HuH-7 (cell line): Measurements from ENCODE around the gene SLC27A3.
"Not testable (repeated sequence)": the region's sequence is repeated elsewhere in the genome, so short reads cannot be mapped to it uniquely, and the experiment has no call there.

Experiments used
- DNase-seq: peaks from one replicate; pipeline ENCODE4 v3.0.0; 2011; ENCODE audit warnings: low spot score

SLC27A3 gene

DNA sequence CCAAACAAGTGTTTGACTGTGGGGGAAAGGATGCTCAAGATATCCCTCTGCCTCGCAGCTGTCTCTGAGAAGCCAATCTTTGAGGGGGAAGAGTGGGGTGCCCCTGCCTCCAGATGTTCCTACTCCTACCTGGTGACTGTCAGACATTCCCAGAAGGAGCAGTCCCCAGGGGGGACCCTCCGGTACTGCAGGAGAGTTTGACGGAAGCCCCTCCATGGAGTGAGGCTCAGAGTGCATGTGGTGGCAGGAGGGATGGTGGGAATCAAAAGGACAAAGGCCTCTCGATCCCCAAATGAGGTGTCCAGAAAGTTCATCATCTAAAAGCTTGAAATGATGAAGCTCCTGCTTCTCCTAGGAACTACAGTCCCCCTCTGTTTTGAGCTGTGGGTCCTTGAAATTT, 5.3 kb downstream of the SLC27A3 start:
- no peak for DNase-seq

DNA sequence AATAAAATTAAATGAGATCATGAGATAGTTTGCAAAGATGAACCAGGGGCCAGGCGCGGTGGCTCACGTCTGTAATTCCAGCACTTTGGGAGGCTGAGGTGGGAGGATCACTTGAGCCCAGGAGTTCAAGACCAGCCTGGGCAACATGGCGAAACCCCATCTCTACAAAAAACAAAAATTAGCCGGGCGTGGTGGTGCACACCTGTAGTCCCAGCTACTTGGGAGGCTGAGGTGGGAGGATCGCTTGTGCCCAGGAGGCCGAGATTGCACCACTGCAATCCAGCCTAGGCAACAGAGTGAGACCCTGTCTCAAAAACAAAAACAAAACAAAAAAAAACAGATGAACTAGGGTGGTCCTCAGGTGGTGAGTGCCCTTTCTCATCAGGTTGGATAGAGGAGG, 7.4 kb downstream of the SLC27A3 start:
- not testable (repeated sequence) for DNase-seq

DNA sequence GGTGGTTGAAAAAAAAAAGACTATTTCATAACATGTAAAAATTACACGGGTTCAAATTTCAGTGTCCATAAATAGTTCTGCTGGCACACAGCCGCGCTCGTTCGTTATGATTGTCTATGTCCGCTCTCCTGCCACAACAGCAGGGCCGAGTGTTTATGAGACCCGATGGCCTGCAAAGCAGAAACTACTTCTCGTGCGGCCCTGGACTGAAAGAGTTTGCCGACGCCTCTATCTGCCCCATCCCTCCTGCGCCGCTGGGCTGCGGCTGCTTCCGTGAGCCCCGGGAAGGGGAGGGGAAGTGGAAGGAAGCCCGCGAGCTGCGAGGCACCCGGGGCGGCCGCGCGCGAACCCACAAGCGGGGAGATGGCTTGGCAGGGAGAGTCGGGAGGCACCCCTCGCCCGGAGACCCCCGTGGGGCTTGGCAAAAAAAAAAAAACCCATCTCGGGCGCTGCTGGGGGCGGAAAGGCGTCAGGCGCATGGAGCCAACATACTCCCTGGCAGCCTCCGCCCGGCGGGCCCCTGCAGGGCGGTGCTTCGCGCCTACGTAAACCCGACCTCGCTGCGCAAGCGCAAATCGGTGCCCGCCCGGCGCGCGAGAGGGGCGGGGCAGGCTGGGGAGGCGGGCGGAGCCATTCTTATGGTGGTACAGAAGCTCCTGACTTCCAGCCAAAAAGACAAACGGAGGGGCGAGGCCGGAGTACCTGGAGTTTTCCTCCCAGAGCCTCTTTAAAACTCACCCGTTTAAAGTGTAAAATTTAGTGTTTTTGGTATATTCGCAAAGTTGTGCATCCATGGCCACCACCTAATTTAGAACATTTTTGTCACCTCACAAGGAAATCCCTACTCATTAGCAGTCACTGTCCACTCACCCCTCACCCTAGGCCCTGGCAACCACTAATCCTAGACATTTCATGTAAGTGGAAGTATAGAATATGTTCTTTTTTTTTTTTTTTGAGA, 8.3 kb downstream of the SLC27A3 start:
- peak; percentile 99 for DNase-seq

DNA sequence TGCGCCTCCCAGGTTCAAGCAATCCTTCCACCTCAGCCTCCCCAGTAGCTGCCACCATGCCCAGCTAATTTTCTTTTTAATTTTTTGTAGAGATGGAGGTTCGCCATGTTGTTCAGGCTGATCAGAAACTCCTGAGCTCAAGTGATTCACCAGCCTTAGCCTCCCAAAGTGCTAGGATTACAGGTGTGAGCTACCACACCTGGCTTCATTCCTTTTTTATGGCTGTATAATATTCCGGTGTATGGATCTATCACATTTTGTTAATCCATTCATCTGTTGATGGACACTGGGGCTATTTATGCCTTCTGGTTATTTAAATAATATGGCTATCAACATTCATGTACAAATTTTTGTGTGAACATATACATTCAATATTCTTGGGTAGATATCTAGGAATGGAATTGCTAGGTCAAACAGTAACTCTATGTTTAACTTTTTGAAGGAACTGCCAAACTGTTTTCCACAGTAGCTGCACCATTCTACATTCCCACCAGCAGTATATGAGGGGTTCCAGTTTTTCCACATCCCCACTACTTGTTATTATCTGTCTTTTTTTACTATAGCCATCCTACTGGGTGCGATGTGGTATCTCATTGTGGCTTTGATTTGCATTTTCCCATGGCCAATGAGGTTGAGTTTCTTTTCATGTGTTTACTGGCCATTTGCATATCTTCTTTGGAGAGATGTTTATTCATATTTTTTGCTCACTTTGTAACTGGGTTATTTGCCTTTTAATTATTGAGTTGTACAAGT, 11.0 kb downstream of the SLC27A3 start:
- DNase-seq = no peak

DNA sequence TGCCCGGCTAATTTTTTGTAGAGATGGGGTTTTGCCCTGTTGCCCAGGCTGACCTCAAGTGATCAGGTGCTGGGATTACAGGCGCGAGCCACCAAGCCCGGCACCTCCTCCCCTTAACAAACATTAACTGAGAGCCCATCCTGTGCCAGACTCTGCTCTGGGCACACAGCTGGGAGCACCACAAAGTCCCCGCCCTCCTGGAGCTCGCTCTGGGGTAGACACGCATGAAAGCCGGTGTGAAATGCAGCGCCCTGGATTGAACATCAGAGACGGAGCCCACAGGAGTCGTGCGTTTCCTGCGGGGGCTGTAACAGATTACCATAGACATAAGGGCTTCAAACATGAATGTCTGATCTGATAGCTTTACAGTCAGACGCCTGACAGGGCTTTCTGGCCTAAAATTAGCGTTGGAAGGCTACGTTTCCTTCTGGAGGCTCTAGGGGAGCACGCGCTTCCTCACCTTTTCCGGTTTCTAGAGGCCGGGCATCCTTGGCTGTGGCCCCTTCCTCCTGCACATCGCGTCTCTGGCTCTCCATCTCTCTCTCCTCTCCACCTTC, 14.3 kb downstream of the SLC27A3 start:
- no peak for DNase-seq

DNA sequence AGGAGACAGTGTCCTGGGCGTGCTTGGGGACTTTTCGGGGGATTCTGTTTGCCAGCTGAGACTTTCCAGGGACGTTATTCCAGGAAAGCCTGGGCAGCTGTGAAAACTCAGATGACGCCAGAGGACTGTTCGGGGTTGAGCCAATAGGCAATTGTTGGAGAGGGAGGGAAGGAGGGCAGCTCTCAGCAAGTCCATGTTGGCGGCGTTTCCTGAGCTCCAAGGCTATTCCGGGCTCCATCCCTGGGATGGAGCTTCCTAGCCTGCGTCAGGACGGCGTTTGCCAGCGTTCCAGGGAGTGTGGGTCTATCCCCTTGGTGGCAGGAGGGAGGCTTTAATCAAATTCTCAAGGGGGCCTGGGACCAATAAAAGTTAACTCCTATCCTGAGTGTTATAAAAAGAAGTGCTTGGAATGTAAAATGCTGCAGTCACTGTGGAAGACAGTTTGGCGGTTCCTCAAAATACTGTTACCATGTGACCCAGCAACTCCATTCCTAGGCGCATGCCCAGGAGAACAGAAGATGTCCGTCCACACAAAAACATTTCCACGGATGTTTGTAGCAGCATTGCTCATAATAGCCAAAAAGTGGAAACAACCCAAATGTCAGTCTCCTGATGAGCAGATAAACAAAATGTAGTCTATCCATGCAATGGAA, 15.2 kb downstream of the SLC27A3 start:
- DNase-seq = no peak

DNA sequence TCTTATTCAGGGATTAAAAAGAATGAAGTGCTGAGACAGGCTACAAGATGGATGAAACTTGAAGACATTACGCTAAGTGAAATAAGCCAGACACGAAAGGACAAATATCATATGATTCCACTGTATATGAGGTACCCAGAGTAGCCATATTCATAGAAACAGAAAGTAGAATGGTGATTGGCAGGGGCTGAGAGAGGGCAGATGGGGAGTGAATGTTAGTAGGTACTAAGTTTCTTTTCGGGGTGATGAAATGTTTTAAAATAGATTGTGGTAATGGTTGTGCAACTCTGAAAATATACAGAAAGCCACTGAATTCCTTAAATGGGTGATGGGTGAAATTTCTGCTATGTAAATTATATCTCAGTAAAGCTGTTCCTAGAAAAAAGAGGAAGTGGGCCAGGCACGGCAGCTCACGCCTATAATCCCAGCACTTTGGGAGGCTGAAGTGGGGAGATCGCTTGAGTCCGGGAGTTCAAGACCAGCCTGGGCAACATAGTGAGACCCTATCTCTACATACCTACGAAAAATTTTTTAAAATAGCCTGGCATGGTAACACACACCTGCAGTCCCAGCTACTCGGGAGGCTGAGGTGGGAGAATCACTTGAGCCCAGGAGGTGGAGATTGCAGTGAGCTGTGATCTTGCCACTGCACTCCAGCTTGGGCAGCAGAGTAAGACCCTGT, 15.9 kb downstream of the SLC27A3 start:
- no peak for DNase-seq

DNA sequence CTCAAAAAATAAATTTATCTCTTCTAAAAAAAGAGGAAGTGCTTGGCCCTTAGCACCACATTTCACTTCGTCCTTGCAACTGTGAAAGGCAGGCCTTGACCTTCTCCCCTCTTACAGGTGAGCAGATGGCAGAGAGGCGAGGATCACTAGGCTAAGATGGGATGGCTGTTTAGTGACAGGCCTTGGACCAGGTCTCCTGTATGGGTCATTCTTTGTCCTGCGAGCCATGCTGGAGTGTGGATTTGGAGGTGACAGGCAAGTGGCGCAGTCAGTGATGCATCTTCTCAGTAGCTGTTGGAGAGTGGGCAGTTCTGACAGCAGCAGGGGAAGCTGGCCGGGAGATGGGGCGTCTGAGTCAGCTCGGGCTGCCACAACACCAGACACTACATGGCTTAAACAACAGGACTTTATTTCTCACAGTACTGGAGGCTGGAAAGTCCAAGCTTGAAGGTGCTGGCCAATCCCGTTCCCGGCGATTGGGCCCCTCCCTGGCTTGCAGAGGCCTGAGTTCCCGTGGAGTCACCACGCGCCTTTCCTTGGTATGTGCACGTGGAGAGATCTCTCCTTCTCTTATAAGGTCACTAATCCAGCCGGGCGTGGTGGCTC, 16.5 kb downstream of the SLC27A3 start:
- no peak for DNase-seq

DNA sequence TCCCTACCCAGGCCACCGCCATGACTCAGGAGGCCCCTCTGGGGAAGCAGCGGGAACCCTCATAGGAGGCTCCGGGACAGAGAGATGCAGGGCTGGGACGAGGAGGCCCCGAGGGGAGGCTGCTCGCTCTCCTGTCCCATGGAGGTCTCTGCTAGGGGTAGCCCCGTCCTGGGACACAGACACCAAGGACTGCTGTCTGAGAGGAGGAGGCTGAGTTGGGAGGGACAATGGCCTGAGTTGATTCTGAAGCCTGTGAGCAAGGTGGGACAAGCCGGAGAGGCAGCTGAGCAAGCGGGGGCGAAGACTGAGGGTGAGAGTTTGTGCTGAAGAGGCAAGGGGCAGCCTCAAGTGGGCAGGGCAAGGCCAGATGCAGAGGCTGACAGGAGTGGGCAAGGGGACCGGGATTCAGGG, 17.4 kb downstream of the SLC27A3 start:
- no peak for DNase-seq

DNA sequence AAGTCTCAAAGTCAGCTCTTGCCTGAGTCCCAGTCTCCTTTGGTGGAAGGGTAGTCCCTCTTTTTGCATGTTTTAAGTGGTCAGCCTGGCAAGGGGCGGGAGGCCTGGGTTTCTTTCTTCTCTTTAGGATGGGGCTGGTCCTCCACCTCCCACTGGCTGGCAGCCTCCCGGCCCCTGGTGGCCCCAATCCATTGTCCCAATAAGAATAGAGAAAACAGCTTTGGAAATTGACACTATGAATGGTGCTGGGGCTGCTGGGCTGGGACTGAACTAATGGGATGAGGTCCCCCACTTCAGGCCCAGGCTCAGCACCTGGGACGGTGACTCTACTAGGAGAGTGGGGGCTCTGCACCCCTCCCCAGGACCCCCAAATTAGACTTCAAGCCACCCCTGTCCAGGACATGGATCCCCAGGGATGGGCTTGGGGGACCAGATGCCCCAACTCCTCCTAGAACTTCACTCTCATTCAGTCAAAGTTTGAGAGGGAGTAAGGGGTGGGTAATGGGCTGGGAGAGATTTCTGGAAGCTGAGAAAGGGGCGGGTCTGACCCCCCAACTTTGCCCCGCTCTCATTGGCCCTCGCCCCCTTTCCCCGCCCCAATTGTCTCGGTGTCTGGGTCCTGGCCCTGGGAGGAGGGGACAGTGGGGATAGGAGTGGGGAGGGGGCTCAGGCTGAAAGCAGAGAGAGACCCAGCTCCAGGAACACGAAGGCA, 18.2 kb downstream of the SLC27A3 start:
- DNase-seq = no peak

DNA sequence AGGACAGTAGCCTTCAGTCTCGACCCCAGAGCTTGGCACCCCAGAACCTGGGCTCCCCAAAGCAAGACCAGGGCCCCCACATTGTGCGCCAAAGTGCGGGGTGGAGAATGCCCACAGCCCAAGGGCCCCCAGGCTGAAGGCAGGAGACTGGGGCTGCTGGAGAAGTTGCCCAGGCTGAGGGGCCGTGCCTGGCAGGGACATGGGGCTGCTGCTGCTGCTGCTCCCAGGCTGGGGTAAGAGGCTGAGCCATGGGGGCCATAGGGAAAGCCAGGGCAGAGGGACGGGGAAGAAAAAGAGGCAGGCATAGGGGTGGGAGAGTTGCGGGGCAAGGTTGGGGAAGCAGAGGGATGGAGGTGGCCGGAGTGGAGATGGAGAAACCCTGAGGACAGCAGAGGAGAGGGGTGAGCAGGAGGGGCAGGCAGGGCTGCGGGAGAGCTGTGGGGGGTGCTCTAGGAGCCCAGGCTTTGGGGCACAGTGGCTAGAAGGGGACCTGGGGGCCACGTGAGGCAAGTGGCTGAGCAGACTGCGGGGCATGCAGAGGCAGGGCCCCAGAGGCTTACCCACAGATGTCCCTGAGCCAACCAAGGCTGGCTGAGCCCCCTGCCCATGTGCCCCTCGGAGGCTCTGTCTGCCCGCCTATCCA, 18.9 kb downstream of the SLC27A3 start:
- DNase-seq = no peak

DNA sequence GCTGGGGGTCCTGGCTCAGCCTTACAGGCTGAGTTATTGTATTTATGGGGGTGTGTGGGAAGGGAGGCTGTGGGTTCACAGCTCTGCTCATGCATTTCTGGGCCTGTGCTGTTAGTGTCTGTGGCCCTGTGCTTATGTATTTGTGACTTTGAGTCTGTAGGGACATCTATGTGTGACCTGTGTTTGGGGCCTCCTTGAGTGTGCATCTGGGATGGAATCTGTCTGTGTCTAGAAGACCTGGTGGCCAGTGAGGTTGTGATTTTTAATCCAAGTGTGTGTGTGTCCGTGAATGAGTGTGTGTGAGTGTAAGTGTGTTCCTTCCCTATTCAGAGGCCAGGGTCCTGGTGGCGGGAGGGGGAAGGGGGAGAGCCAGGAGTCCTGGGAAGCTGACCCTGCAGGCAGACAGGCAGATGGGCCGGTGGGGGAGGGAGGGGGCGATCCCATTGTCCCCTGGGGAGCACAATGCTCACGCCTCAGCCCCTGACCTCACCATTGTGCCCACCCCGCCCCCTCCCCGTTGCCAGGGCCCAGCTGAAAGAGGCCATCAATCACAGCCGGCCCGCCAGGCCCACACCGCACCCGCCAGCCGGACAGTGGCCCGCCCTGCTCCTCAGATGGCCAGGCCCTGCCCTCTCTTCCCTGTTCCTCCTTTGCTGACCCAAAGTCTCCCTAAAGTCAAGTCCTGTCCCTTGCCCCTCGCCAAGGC, 19.6 kb downstream of the SLC27A3 start:
- no peak for DNase-seq

DNA sequence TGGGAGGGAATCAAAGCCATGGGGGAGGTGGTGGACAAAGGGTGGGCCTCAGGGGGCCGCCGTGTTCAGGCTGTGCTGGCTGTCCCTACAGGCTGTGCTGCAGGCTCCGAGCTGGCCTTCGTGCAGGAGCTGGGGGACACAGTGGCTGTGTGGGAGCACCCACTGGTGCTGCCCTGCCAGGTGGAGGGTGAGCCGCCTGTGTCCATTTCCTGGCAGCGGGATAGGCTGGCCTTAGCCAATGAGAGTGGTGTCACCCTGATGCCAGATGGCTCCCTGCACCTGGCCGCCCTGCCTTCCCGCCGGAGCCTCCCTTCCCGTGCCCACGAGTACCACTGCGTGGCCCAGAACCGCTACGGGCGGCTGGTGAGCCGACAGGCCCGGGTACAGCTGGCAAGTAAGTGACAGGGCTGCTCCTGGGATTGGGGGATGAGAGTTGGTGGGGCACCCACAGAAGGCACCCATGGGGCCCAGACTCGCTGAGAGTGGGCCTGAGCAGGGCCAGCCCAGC, 20.2 kb downstream of the SLC27A3 start:
- DNase-seq = no peak

DNA sequence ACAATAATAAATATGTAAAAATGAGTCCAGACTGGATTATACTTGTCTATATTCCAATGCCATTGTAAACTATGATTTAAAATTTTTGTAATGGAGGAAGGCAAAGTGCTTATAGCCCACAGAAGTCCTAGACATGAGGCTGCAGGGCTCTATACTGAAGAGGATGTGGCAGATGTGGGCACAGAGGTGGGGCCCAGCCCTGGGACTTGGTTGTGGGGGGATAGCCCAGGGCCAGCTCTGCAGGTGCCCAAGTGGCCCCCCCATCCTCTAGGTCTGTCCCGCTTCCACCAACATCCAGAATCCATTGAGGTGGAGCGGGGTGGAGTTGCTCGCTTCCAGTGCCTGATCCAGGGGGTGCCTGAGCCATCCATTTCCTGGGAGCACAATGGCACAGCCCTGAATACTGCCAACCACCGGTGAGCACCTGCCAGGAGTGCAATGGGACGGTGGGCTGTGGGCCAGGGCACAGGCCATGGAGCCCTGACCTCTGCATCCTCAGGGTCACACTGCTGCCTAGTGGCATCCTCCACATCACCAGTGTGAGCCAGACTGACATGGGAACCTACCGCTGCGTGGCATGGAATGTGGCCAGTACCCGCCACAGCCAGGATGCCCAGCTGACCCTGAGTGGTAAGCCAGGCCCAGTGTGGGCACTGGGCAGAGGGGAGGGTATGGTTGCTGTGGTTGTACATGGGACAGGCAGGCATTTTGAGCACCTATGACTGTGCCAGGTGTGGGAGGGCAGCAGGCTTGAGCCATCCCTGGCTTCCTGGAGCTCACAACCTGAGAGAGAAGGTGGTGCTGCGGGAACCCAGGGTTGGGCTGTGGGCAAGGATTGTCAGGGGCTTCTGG, 21.0 kb downstream of the SLC27A3 start:
- no peak for DNase-seq

DNA sequence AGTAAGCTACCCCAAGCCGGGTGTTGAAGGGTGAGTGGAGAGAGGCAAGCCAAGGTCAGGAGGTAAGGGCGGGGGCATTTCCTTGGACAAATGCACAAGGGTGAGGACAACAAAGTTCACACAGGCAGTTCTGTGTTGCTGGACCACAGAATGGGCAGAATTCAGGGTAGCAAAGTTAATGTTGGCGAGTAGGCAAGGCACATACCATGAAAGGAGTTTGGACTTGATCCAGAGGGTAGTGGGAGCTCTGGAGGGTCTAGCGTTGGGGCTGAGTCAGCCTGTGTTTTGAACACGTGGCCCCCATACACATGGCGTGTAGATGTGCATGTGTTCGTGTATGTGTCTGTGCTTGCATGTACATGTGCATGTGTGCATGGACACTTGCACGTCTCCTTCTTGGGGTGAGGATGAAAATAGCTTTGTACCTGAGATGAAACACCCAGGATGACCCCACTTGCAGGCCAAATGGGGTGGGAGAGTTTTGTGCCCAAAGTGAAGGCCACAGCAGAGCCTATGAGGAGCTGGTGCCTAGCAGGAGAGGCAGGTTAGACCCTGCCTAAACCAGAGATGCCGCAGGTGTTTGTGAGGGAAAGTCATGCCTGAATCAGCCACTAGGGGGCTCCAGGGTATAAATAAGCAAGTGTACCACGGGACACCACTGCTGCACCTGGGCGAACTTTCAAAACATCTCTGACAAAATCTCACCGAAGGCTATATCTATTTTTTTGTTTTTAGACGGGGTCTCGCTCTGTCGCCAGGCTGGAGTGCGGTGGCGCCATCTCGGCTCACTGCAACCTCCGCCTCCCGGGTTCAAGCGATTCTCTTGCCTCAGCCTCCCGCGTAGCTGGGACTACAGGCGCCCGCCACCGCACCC, 21.8 kb downstream of the SLC27A3 start:
- DNase-seq = peak; percentile 95

DNA sequence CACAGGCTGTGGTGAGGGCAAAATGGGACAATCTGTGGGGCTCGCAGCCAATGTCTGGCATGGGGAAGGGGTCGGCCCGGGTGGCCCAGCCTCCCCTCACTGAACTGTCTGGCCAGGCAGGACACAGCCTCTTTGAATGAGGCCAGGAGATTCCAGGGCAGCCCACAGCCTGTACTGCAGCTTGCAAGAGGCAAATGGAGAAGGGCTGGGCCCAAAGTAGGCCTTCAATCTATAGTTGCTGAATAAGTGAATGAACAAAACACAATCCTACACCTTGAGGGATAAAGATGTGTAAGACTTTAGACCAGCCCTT, 23.2 kb downstream of the SLC27A3 start:
- no peak for DNase-seq

DNA sequence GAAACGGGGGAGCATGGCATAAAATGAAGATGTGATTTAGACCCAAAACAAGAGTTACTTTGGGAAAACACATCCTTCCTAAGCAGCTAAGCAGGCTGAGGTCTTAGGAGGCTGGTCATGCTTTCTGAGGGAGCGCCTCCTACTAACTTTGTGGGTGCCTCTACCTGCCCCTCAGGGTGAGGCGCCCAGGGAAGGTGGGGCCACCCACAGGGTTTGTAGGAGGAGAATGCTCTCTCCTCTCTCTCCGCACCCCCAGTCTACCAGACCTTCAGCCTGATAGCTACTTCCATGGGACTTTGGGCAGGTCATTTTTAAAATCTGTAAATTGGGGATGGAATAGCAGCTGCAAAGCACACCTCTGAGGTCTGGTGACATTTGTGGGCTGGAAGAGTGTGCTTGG, 23.8 kb downstream of the SLC27A3 start:
- DNase-seq = no peak
